HCT116 (cell line): Measurements from ENCODE around the gene CELF1. TPM values are rescaled to one million over a fixed set of nuclear protein-coding genes. Genes with fewer than 3 reads are reported as not detected.

ENCODE experiments used
- ATAC-seq: fragments of 200-7000 bp; cut with Tn5 transposase; 2 replicates; pipeline ENCODE4 v1.9.1; 2020; ENCODE audit warnings: mild to moderate bottlenecking, moderate library complexity
- BruUV-seq: library from RNA; stranded (reverse); fragments of 400-500 nt; replicated peaks from 2 replicates; lab custom pipeline; 2021; lab: Mats Ljungman, UMichigan
- CTCF ChIA-PET: fragments of 300-600 bp; sonication (Branson Sonifier 250); formaldehyde crosslinking; loops from one replicate; lab custom pipeline; 2021; ENCODE audit warnings: antibody characterized with exemption; lab: Charles Lee
- POLR2A ChIA-PET: fragments of 300-600, 350-600 bp; sonication (Branson Sonifier 250); formaldehyde crosslinking; loops from one replicate; lab custom pipeline; 2021; ENCODE audit warnings: antibody characterized with exemption; lab: Charles Lee
- RAD21 ChIA-PET, 2 experiments: fragments of 300-600 bp; sonication (Branson Sonifier 250); formaldehyde crosslinking; loops; one replicate each; lab custom pipeline; 2023; ENCODE audit warnings: low total read pairs in 2 of 2; ENCODE audit not compliant: uncharacterized antibody in 2 of 2, unreplicated experiment in 2 of 2, low non-redundant PET in 1 of 2; lab: Charles Lee
- DNase-seq: peaks from one replicate; pipeline ENCODE4 v3.0.0-alpha.2; 2010; ENCODE audit warnings: low read depth, low spot score
- H2AFZ ChIP-seq: fragments of 200-600 bp; shearing (Covaris generic), sonication (generic); 2 replicates; pipeline ENCODE4 v1.6.1; 2017; ENCODE audit warnings: low read depth, mixed run types, mixed read lengths, antibody characterized with exemption, low read length; ENCODE audit not compliant: poor library complexity, severe bottlenecking
- H3K27ac ChIP-seq: 2 replicates; pipeline ENCODE4 v1.5.1; 2012; ENCODE audit warnings: low read depth, low read length
- H3K27me3 ChIP-seq: fragments of 200-600 bp; sonication (generic); 2 replicates; pipeline ENCODE4 v1.6.1; 2016; ENCODE audit warnings: mixed run types, low read length, mixed read lengths; ENCODE audit not compliant: insufficient read depth
- H3K36me3 ChIP-seq, 2 experiments: fragments of 200-500 bp in 1 of 2; fragments of 200-600 bp in 1 of 2; sonication (Bioruptor generic) in 1 of 2; sonication (generic) in 1 of 2; 2 replicates each; pipeline versions ENCODE4 v1.5.1 to v1.6.1; 2014 to 2016; ENCODE audit warnings: low read length in 2 of 2, inconsistent platforms in 1 of 2, mixed read lengths in 1 of 2, mixed run types in 1 of 2; ENCODE audit not compliant: insufficient read depth in 2 of 2, control insufficient read depth in 1 of 2
- H3K4me1 ChIP-seq, 2 experiments: fragments of 200-600 bp in 1 of 2; sonication (generic) in 1 of 2; 2 replicates each; pipeline versions ENCODE4 v1.5.1 to v1.6.1; 2012 to 2017; ENCODE audit warnings: low read length in 2 of 2, inconsistent platforms in 1 of 2, mild to moderate bottlenecking in 1 of 2, mixed read lengths in 1 of 2, mixed run types in 1 of 2, moderate library complexity in 1 of 2; ENCODE audit not compliant: insufficient read depth in 2 of 2, control insufficient read depth in 1 of 2
- H3K4me2 ChIP-seq: fragments of 200-600 bp; sonication (generic); 2 replicates; pipeline ENCODE4 v1.6.1; 2017; ENCODE audit warnings: mixed run types, low read length, mixed read lengths
- H3K4me3 ChIP-seq, 2 experiments: fragments of 200-600 bp in 1 of 2; sonication (generic) in 1 of 2; replicated peaks in 1 of 2; 2 replicates each; pipeline ENCODE4 v1.5.1; 2011 to 2016; ENCODE audit warnings: low read length in 2 of 2, control low read depth in 1 of 2, low read depth in 1 of 2, mild to moderate bottlenecking in 1 of 2, mixed read lengths in 1 of 2, mixed run types in 1 of 2
- H3K79me2 ChIP-seq: fragments of 200-600 bp; sonication (generic); 2 replicates; pipeline ENCODE4 v1.6.1; 2017; ENCODE audit warnings: mild to moderate bottlenecking, mixed run types, low read length, moderate library complexity, mixed read lengths; ENCODE audit not compliant: insufficient read depth
- H3K9ac ChIP-seq: fragments of 200-600 bp; sonication (generic); 2 replicates; pipeline ENCODE4 v1.6.1; 2016; ENCODE audit warnings: low read length, mixed read lengths
- H3K9me2 ChIP-seq: fragments of 200-600 bp; sonication (generic), shearing (Covaris generic); 2 replicates; pipeline ENCODE4 v1.6.1; 2017; ENCODE audit warnings: mixed run types, mild to moderate bottlenecking, moderate library complexity; ENCODE audit not compliant: insufficient read depth
- H3K9me3 ChIP-seq, 2 experiments: fragments of 200-500 bp in 1 of 2; fragments of 200-600 bp in 1 of 2; sonication (Bioruptor generic) in 1 of 2; sonication (generic) in 1 of 2; 2 replicates each; pipeline ENCODE4 v1.6.1; 2014 to 2017; ENCODE audit warnings: low read length in 2 of 2, mixed read lengths in 2 of 2, inconsistent platforms in 1 of 2, low read depth in 1 of 2, mild to moderate bottlenecking in 1 of 2, mixed run types in 1 of 2, moderate library complexity in 1 of 2; ENCODE audit not compliant: control insufficient read depth in 1 of 2, insufficient read depth in 1 of 2
- H4K20me1 ChIP-seq: fragments of 200-600 bp; sonication (generic), shearing (Covaris generic); 2 replicates; pipeline ENCODE4 v1.6.1; 2017; ENCODE audit warnings: mixed run types, mild to moderate bottlenecking, moderate library complexity; ENCODE audit not compliant: insufficient read depth
- CBX3 ChIP-seq: IDR thresholded peaks from 2 replicates; pipeline ENCODE4 v1.6.1; 2012; ENCODE audit warnings: low read depth
- EGR1 ChIP-seq: IDR thresholded peaks from 2 replicates; pipeline ENCODE4 v1.6.1; 2012; ENCODE audit warnings: low read depth
- ELF1 ChIP-seq: IDR thresholded peaks from 2 replicates; pipeline ENCODE4 v1.6.1; 2012; ENCODE audit warnings: low read depth, borderline replicate concordance
- EZH2 ChIP-seq: fragments of 200-600 bp; sonication (generic); IDR thresholded peaks from 2 replicates; pipeline ENCODE4 v1.6.1; 2017; ENCODE audit warnings: antibody characterized with exemption, mixed run types
- EZH2phosphoT487 ChIP-seq: fragments of 200-600 bp; IDR thresholded peaks from 2 replicates; pipeline ENCODE4 v1.6.1; 2018; ENCODE audit warnings: antibody characterized with exemption, borderline replicate concordance
- POLR2AphosphoS5 ChIP-seq: IDR thresholded peaks from 2 replicates; pipeline ENCODE4 v1.6.1; 2011; ENCODE audit warnings: mild to moderate bottlenecking, low read depth, low read length, moderate library complexity
- RAD21 ChIP-seq: IDR thresholded peaks from 2 replicates; pipeline ENCODE4 v1.6.1; 2012; ENCODE audit warnings: low read depth, mild to moderate bottlenecking
- SP1 ChIP-seq: IDR thresholded peaks from 2 replicates; pipeline ENCODE4 v1.6.1; 2012; ENCODE audit warnings: low read depth
- SRF ChIP-seq: IDR thresholded peaks from 2 replicates; pipeline ENCODE4 v1.6.1; 2012; ENCODE audit warnings: low read depth
- TCF7L2 ChIP-seq: IDR thresholded peaks from 2 replicates; pipeline ENCODE4 v1.7.0; 2011; ENCODE audit warnings: borderline replicate concordance, inconsistent platforms; ENCODE audit not compliant: insufficient read depth, insufficient read length; ENCODE audit errors: extremely low read depth
- ZFX ChIP-seq: fragments of 450-650 bp; IDR thresholded peaks from 2 replicates; pipeline ENCODE4 v1.6.1; 2017
- ZNF274 ChIP-seq: fragments of 200-500 bp; sonication (Bioruptor generic); IDR thresholded peaks from 2 replicates; pipeline ENCODE4 v1.6.1; 2014; ENCODE audit warnings: mild to moderate bottlenecking, low read depth, low read length, inconsistent platforms
- intact Hi-C: fragments of 100-400 bp; cut with micrococcal nuclease; formaldehyde crosslinking; loops from 2 replicates; pipeline ENCODE4 v1.10.0; 2022
- total RNA-seq: library from RNA; stranded (reverse); gene quantifications from one replicate; pipeline ENCODE4 v1.2.1, GENCODE V29; 2021; ENCODE audit not compliant: unreplicated experiment
- TF ChIP-seq, protein P1 (sequence below): IDR thresholded peaks from 2 replicates; pipeline ENCODE4 v1.6.1; 2012; ENCODE audit warnings: low read depth

Gene CELF1
- total RNA-seq, 1 experiment from 2014 or later = 133 TPM

DNA sequence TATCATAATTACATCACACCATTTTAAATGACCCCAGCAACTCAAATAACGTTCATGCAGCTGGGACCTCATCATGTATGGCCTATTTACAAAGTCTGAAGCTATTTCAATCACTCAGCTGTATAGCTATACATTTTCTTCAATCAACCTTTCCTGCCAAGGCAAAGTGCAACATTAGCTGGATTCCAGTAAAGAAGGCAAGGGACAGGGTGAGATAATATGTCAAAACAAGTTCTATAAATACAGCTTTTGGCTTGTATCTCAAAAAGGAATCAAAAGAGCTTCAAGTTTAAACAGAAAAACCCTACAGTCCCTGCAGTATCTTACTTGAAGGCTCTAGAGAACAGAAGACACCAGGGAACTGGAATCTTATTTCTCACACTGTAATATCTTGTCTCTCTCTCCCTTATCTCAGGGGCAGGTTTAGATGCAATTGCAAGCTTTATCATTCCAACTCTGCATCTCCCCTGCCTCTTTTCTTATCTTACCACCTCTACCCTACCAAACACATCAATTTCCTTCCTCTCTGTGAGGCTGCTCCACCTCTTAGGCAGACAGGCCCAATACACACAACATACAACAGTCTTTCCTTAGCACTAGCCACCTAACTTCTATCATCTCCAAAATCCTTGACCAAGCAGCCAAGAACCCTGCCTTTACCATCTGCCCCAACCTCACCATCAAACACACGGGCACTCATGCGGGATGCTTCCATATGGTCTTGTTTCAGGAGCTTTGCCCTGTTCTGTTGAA lies 34.5 kb downstream of the CELF1 start:
- no peak for ATAC-seq

More for the DNA sequence above, 34.5 kb downstream of the CELF1 start:
- no peak overlapping the region for H3K27ac ChIP-seq
- peaks cover 36 to 42% of the 10 kb centered on the region in 2 experiments for H3K4me1 ChIP-seq
- intact Hi-C loops = no loop called here
- peaks cover 98% of the 10 kb centered on the region for H3K79me2 ChIP-seq
- peaks cover 13% of the 10 kb centered on the region; the same call in 1 of the 2 replicates for H4K20me1 ChIP-seq
- no peaks in the 10 kb centered on the region for H3K27me3 ChIP-seq
- TF ChIP-seq CBX3 = no peak
- TF ChIP-seq ZNF274 = no peak
- TF ChIP-seq, protein P1, sequence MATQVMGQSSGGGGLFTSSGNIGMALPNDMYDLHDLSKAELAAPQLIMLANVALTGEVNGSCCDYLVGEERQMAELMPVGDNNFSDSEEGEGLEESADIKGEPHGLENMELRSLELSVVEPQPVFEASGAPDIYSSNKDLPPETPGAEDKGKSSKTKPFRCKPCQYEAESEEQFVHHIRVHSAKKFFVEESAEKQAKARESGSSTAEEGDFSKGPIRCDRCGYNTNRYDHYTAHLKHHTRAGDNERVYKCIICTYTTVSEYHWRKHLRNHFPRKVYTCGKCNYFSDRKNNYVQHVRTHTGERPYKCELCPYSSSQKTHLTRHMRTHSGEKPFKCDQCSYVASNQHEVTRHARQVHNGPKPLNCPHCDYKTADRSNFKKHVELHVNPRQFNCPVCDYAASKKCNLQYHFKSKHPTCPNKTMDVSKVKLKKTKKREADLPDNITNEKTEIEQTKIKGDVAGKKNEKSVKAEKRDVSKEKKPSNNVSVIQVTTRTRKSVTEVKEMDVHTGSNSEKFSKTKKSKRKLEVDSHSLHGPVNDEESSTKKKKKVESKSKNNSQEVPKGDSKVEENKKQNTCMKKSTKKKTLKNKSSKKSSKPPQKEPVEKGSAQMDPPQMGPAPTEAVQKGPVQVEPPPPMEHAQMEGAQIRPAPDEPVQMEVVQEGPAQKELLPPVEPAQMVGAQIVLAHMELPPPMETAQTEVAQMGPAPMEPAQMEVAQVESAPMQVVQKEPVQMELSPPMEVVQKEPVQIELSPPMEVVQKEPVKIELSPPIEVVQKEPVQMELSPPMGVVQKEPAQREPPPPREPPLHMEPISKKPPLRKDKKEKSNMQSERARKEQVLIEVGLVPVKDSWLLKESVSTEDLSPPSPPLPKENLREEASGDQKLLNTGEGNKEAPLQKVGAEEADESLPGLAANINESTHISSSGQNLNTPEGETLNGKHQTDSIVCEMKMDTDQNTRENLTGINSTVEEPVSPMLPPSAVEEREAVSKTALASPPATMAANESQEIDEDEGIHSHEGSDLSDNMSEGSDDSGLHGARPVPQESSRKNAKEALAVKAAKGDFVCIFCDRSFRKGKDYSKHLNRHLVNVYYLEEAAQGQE = no peak
- no peak for TF ChIP-seq EZH2phosphoT487
- TF ChIP-seq ELF1 = no peak
- no peak for TF ChIP-seq RAD21
- TF ChIP-seq TCF7L2 = no peak
- no peak for TF ChIP-seq POLR2AphosphoS5
- TF ChIP-seq EZH2 = no peak
- no peak for TF ChIP-seq EGR1
- no peak for TF ChIP-seq ZFX
- TF ChIP-seq SP1 = no peak
- TF ChIP-seq SRF = no peak
- no TSS peak for BruUV-seq
- ChIA-PET CTCF (no interaction called here), POLR2A (no interaction called here), RAD21 (no interaction called here)
- no peak overlapping the region for H3K4me2 ChIP-seq
- H3K9me3 ChIP-seq = no peaks in the 10 kb centered on the region
- no peak overlapping the region for H2AFZ ChIP-seq
- H3K9ac ChIP-seq = no peak overlapping the region
- DNase-seq = no peak
- no peaks in the 10 kb centered on the region for H3K9me2 ChIP-seq
- no peaks in the 10 kb centered on the region for H3K36me3 ChIP-seq
- no peak overlapping the region for H3K4me3 ChIP-seq
